Natural killer cell (primary cell): ENCODE measurements around the gene NAXD. TPM values are rescaled to one million over a fixed set of nuclear protein-coding genes. Genes with fewer than 3 reads are reported as not detected.

ENCODE experiments used
- ATAC-seq, 3 donors: fragments of 150-1000 bp in 2 of 3; fragments of 200-7000 bp in 1 of 3; cut with Tn5 transposase; 1 replicate in 1 of 3; 2 replicates in 2 of 3; pipeline ENCODE4 v1.10.0; 2021; ENCODE audit warnings: mild to moderate bottlenecking in 2 of 3, moderate library complexity in 2 of 3
- DNase-seq, 2 donors: peaks; one replicate each; pipeline versions ENCODE4 v3.0.0 to v3.0.0-alpha.2; 2013 to 2021; ENCODE audit warnings: mixed read lengths in 1 of 2
- H3K27ac ChIP-seq: one replicate; pipeline ENCODE4 v1.5.1; 2013; ENCODE audit warnings: mild to moderate bottlenecking, low read length
- H3K27me3 ChIP-seq: one replicate; pipeline ENCODE4 v1.6.1; 2013; ENCODE audit warnings: low read length; ENCODE audit not compliant: control insufficient read depth, insufficient read depth
- H3K36me3 ChIP-seq: one replicate; pipeline ENCODE4 v1.6.1; 2013; ENCODE audit warnings: low read length; ENCODE audit not compliant: control insufficient read depth, insufficient read depth
- H3K4me1 ChIP-seq: one replicate; pipeline ENCODE4 v1.6.1; 2013; ENCODE audit warnings: low read length; ENCODE audit not compliant: control insufficient read depth, insufficient read depth
- H3K4me3 ChIP-seq: one replicate; pipeline ENCODE4 v1.5.1; 2013; ENCODE audit warnings: low read length
- H3K9me3 ChIP-seq: one replicate; pipeline ENCODE4 v1.6.1; 2013; ENCODE audit warnings: low read length; ENCODE audit not compliant: control insufficient read depth, insufficient read depth
- H3K27ac Mint-ChIP-seq, 2 donors: one replicate each; pipeline ENCODE4 v1.8.0; 2022; ENCODE audit warnings: mild to moderate bottlenecking in 2 of 2, mixed read lengths in 2 of 2, moderate library complexity in 1 of 2
- H3K27me3 Mint-ChIP-seq, 2 donors: one replicate each; pipeline ENCODE4 v1.8.0; 2022; ENCODE audit warnings: low read depth in 2 of 2, mixed read lengths in 2 of 2
- H3K36me3 Mint-ChIP-seq: one replicate; pipeline ENCODE4 v1.8.0; 2022; ENCODE audit warnings: mixed read lengths
- H3K4me1 Mint-ChIP-seq, 2 donors: one replicate each; pipeline ENCODE4 v1.8.0; 2022; ENCODE audit warnings: mixed read lengths in 2 of 2
- H3K4me3 Mint-ChIP-seq: one replicate; pipeline ENCODE4 v1.8.0; 2022; ENCODE audit warnings: mild to moderate bottlenecking, moderate library complexity, mixed read lengths
- H3K9me3 Mint-ChIP-seq, 2 donors: one replicate each; pipeline ENCODE4 v1.8.0; 2022; ENCODE audit warnings: mixed read lengths in 2 of 2
- CTCF ChIP-seq: fragments of 200-600 bp; IDR thresholded peaks from one replicate; pipeline ENCODE4 v1.8.0; 2022; ENCODE audit warnings: antibody characterized with exemption
- WGBS: methylation state at CpG from one replicate; pipeline ENCODE4 v1.1.7; 2013; ENCODE audit warnings: missing lambda C conversion rate; ENCODE audit not compliant: insufficient coverage; 5-methylcytosine and 5-hydroxymethylcytosine counted together
- intact Hi-C: fragments of 100-400 bp; cut with micrococcal nuclease; formaldehyde crosslinking; loops from one replicate; pipeline ENCODE4 v1.14.2; 2022
- total RNA-seq, 4 donors: library from RNA; stranded (reverse); fragments of 120-200 nt in 1 of 4; gene quantifications; one replicate each; pipeline versions ENCODE4 v1.2.3 to v1.2.4, GENCODE V29; 2013 to 2022

NAXD gene
- total RNA-seq, 3 donors from 2014 or later (not counting 1 experiment from before 2014, with no cell fraction given): 6.8 to 14.0 (median 12.0) TPM

- Mint-ChIP-seq H3K27me3 (no peaks in the 10 kb centered on the region), H3K4me3 (no peak overlapping the region), H3K36me3 (no peaks in the 10 kb centered on the region), H3K27ac (no peak overlapping the region), H3K9me3 (no peaks in the 10 kb centered on the region), H3K4me1 (no peaks in the 10 kb centered on the region)
- Histone ChIP-seq H3K9me3 (no peaks in the 10 kb centered on the region), H3K36me3 (peaks cover 53% of the 10 kb centered on the region), H3K27me3 (no peaks in the 10 kb centered on the region), H3K4me1 (no peaks in the 10 kb centered on the region), H3K4me3 (no peak overlapping the region), H3K27ac (no peak overlapping the region)
- DNase-seq (no peak), ATAC-seq (no peak)
- no peak for TF ChIP-seq CTCF
- WGBS: 95% methylated on average over 14 of the region's 14 CpGs
- intact Hi-C loops: no loop called here
These were observed 21.4 kb downstream of the NAXD start for GRCh38 chr13:110636701-110637201.

- WGBS: 96% methylated on average over 6 of the region's 6 CpGs
These were observed 21.9 kb downstream of the NAXD start for GRCh38 chr13:110637275-110637674.

GRCh38 chr13:110637747-110638146 is 22.4 kb downstream of the NAXD start:
- no peak for DNase-seq
- intact Hi-C loops: no loop called here
- WGBS: 91% methylated on average over 5 of the region's 6 CpGs
- Histone ChIP-seq H3K9me3 (no peaks in the 10 kb centered on the region), H3K4me3 (no peak overlapping the region), H3K36me3 (peaks cover 61% of the 10 kb centered on the region), H3K27me3 (no peaks in the 10 kb centered on the region), H3K4me1 (no peaks in the 10 kb centered on the region), H3K27ac (no peak overlapping the region)
- no peak overlapping the region for H3K27ac Mint-ChIP-seq
- H3K27me3 Mint-ChIP-seq: no peaks in the 10 kb centered on the region
- no peak overlapping the region for H3K4me3 Mint-ChIP-seq
- ATAC-seq: no peak
- H3K36me3 Mint-ChIP-seq: no peaks in the 10 kb centered on the region
- no peaks in the 10 kb centered on the region for H3K4me1 Mint-ChIP-seq
- TF ChIP-seq CTCF: no peak
- H3K9me3 Mint-ChIP-seq: no peaks in the 10 kb centered on the region

More at GRCh38 chr13:110637275-110637674, 21.9 kb downstream of the NAXD start:
- no peak for ATAC-seq
- Mint-ChIP-seq H3K9me3 (no peaks in the 10 kb centered on the region), H3K27me3 (no peaks in the 10 kb centered on the region), H3K36me3 (no peaks in the 10 kb centered on the region), H3K4me3 (no peak overlapping the region), H3K4me1 (no peaks in the 10 kb centered on the region), H3K27ac (no peak overlapping the region)
- no peak for TF ChIP-seq CTCF
- H3K36me3 ChIP-seq: peaks cover 58% of the 10 kb centered on the region
- H3K27ac ChIP-seq: no peak overlapping the region
- intact Hi-C loops: no loop called here
- no peaks in the 10 kb centered on the region for H3K27me3 ChIP-seq
- DNase-seq: no peak
- no peak overlapping the region for H3K4me3 ChIP-seq
- no peaks in the 10 kb centered on the region for H3K9me3 ChIP-seq
- no peaks in the 10 kb centered on the region for H3K4me1 ChIP-seq

- Histone ChIP-seq H3K4me3 (no peak overlapping the region), H3K9me3 (no peaks in the 10 kb centered on the region), H3K27me3 (no peaks in the 10 kb centered on the region), H3K4me1 (no peaks in the 10 kb centered on the region), H3K27ac (no peak overlapping the region), H3K36me3 (peaks cover 66% of the 10 kb centered on the region)
- H3K27me3 Mint-ChIP-seq: no peaks in the 10 kb centered on the region
- DNase-seq (no peak), ATAC-seq (no peak)
- no peak for TF ChIP-seq CTCF
- no peaks in the 10 kb centered on the region for H3K36me3 Mint-ChIP-seq
- no peak overlapping the region for H3K27ac Mint-ChIP-seq
- no peaks in the 10 kb centered on the region for H3K9me3 Mint-ChIP-seq
- no peak overlapping the region for H3K4me3 Mint-ChIP-seq
- H3K4me1 Mint-ChIP-seq: no peaks in the 10 kb centered on the region
- 91% methylated on average over 23 of the region's 23 CpGs for WGBS
- intact Hi-C loops: no loop called here
These were observed 22.9 kb downstream of the NAXD start for GRCh38 chr13:110638257-110638656.
